ENCODE data around the gene BMP7.

BMP7 gene

DNA sequence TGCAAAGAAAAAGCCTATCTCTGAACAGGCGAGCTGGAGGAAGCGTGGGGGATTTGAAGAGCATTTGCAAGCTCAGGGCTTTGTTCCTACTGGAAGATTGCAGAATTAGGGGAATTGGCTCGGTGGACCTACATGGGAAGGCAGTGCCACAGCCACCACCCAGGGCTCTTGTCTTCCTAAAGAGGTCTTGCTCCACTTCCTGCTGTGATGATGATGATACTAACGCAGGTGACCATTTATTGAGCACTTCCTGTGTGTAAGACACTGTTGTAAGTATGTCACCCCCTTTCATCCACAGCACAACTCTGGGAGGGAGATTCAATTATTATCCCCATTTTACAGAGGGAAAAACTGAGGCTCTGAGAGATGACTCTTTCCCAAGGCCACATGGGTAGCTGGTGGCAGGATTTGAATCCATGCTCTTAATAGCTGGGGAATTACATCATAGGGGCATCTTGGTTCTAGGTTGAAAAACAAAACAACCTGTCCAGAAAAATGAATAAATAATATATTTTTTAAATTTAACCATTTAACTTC is 41.2 kb downstream of the BMP7 start:
- FAIRE-seq: no peak

DNA sequence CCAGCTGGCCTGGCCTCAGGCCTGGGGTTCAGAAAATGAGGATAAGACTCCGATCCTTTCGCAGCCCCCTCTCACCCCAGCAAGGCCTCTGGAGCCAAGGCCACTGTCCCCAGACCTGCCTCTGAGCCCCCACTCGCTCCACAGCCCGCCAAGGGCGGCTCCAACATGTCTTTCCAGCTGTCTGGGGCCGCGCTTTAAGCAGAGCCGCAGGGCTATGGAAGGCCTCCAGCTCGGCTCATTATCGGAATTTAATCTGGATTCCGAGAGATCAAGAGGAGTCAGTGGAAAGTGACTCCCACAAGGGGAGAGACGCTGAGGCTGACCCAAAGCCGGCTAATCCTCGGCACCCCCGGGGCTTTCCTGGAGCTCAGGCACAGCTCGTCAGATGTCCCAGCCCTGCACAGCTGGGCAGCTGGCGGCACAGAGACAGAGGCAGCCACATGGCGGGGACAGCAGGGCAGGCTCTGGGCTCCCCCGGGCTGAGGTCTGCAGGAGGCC is 41.8 kb downstream of the BMP7 start:
- no peak for FAIRE-seq

DNA sequence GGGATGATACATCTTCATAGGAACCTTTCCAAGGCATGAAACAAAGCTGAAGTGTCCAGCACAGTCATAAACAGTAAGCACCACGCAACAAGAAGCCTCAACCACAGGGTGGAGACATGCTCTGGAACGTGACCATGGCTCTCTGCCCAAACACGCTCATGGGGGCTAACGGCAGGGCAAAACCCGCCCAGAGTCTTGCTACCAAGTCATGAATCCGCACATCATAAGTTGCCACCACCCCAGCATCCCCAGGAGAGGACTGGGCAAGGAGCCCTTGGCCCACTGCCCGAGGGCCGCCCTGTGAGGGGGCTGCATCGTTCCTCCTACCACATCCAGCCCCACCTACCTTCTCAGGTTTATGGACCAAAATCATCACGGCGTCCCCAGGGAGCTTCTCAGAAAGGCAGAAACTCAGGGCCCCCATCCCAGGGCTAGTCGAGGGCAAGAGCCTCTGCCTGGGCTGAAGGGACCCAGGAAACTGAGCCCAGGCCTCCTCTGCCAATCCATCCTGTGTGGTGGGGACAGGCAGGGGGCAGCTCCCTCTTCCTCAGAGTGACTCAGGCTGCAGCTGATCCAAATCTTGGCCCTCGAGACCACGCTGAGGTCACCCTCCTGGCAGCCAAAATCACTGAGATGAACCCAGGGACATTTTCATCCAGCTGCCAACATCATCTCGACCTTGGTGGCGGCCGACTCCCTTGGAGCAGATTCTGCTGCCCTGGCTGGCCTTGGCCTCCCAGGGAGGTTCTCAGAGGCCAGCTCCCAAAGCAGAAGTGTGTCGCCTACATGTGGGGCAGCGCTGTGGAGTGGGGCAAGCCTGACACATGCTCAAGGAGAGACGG is 42.6 kb downstream of the BMP7 start:
- FAIRE-seq: no peak

DNA sequence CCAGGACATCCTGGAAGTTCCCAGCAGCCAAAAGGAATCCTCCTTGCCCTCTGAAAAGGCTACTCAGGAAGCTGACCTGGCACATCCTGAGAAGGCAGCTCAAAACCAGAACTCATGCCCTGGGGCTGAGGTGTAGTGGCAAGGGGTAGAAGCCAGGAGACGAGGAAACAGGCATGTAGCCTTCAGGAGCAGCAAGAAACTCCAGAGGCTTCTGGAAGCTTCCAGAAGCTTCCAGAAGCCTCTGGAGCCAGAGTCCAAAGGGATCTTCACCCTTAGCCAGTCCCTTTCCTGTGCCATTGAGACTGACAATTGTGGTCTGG is 43.9 kb downstream of the BMP7 start:
- no peak for FAIRE-seq

DNA sequence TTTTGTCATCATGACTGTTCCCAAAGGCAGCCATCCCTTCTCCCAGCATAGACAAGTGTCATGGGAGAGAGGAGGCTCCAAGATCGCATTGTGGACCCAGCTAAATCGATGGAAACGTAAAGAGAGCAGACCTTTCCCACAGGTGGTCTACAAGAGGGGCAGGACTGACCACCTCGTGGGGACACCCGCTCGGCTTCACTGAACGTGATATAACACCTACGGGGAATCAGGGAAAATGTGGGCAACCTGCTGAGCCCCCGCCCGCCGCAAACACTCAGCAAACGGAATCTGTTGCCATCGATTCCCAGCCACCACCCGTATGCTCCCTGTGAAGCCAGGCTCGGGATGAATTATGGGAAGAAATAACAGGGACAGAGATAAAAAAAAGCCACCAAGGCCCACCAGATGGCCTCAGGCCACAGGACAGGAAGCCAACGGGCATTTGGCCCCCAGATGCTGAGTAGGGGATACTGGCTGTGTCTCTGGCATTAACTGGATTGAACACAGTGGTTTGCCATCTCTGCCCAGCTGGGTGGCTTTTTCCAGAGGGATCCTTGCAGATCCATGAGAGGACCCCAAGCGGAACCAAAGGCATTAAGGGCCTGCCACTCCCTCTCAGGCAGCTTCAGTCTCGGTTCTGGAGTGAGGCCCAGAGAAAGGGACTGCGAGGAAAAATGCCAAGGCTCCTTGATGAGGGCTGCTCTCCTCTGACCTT is 44.4 kb downstream of the BMP7 start:
- FAIRE-seq: no peak

DNA sequence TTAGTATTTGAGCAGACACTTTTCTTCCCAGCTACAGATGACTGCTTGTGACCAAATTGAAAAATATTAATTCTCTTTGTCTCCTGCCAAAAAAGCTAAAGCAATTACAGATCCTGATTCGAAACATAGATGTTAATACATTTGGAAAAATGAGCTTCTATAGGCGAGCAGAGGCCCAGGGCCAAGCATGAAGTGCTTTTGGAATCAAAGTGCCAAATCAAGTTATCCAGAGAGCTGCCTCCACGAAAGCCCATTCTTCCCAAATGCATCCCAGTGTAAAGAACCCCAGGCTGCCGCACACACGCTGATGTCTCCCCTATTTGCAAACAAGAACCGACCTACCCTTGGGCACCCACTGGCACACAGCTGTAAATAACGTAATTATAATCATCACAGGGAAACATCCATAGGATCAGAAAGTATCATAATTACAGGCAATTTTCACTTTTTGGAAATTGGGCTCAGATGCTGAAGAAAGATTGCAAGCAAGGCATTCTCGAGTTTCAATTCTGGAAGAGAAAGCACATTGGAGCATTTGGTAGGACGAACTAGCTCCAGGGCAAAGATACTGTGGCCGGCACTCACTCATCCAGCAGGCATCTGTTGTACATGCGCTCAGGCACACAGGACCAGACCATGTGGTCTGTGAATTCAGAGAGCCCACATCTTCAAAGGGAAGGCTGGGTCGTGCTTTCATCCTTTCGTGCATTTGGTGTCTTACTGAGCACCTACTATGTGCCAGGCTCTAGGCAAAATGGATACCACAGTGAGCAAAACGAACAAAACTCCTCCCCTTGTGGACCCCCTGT is 45.9 kb downstream of the BMP7 start:
- FAIRE-seq: no peak

DNA sequence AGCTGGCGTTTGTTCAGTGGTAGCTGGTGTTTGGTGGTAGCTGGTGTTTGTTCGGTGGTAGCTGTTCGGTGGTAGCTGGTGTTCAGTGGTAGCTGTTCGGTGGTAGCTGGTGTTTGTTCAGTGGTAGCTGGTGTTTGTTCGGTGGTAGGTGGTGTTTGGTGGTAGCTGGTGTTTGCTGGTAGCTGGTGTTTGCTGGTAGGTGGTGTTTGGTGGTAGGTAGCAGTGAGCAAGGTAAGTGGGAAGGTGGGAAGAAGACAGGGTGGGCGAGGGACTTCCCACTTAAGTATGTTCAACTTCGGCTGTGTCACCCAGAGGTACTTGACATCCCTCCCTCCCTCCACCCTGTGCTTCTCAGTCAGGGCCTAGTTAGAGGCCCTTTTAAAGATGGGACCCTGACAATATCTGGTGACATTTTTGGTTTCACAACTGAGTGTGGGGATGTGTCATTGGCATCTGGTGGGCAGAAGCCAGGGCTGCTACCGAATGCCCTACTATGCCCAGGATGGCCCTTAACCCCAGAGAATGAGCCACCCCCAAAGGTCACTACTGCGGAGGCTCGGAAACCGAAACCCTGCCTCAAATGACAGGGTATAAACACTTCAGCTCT is 47.3 kb downstream of the BMP7 start:
- FAIRE-seq: no peak

DNA sequence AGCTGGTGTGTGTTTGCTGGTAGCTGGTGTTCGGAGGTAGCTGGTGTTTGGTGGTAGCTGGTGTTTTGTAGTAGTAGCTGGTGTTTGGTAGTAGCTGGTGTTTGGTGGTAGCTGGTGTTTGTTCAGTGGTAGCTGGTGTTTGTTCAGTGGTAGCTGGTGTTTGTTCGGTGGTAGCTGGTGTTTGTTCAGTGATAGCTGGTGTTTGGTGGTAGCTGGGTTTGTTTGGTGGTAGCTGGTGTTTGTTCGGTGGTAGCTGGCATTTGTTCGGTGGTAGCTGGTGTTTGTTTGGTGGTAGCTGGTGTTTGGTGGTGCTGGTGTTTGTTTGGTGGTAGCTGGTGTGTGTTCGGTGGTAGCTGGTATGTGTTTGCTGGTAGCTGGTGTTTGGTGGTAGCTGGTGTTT is 48.0 kb downstream of the BMP7 start:
- FAIRE-seq: no peak

DNA sequence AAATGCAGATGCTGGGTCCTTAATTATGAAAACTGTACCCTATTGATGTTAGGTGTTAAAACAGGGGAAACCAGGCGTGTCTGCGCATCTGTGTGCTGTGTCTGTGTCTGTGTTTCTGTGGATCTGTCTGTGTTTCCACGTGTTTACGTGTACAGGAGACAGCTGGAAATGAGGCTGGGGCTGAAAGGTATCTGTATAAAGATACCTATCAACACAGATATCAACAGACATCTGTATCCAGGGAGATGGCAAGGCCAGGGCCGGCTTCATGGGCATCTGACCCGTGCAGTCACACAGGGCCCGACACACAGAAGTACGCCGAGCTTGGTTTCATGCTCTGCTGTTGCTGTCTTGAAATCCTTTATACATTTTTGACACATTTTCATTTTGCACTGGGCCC is 48.6 kb downstream of the BMP7 start:
- no peak for FAIRE-seq

DNA sequence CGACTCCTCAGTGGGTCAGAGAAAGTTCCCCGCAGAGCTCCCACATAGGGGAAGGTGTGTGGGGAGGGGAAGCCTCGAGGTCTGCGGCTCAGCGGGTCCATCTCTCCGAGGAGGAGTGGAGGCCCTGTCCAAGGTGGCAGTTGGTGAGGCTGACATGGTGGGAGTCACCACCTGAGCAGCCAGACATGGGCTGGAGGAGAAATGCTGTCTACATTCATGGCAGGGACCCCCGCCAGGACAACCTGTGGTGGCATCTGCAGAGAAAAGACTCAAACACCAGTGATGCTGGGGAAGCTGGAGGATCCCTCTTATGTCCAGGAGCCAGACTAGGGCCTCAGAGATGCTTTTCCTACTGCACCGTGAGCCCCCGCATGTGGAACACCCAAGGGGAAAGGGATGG is 49.8 kb downstream of the BMP7 start:
- FAIRE-seq: no peak

DNA sequence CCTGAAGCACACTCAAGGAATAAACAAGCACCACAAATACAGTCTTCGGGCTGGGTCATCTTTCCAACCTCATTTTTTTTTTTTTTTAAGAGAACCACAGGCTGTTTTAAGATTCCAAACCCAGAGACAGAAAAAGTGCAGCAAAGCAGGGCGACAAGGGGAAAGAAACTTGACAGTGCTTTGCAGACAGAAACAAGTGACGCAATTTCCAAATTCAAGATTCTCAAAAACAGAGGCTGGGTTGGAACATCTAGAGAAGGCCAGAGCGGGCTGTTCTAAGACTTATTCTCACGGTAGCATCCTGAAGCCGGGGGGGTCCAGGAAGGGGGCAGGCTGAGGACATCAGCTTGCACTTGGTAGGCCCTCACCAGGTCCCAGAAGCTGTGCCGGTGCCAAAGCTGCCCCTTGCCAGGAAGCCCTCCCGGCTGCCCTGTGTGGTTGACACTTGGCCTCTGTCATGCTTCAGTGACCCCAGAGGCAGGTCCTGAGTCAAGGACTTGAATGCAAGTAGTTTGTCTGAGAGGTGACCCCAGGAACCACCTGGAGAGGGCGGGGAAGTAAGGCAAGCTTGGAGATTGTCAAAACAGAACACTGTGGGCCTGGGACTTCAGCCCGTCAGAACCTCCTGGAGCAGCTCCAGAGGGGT is 50.5 kb downstream of the BMP7 start:
- no peak for FAIRE-seq

DNA sequence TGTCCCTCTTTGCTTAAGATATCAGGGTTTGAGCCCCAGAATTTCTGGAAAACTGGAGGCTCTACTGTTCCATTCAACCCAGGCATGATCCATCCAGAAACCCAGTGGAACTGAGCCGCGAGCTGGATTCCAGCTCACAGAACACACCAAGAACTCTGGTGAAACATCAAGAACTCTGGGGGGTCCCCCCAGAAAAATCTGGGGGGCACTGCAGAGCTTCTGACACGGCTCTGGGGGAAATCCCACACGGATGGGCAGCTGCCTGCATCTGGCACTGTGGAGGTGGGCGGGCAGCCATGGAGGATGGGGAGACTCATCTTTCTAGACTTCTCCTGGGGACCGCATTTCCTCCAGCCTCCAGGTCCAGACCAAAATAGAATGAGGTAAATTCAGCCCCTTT is 51.0 kb downstream of the BMP7 start:
- FAIRE-seq: no peak

DNA sequence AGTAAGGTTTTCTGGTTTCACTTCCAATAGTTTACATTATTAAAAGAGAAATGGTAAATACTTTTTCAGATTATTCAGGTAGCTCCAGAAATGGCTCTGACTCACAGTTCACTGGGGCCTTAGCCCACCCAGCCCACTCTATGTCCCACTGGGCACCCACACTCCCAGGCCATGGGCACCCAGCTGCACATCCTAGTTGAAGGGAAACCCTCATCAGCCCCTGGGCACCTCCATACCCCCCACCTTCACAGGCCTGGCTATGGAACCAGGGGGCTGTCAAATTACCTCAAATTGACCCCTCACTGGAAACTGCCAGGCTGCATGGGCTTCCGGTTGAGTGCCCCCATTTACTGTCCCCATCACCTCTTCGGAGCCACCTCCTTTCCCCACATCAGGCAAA is 51.5 kb downstream of the BMP7 start:
- no peak for FAIRE-seq

DNA sequence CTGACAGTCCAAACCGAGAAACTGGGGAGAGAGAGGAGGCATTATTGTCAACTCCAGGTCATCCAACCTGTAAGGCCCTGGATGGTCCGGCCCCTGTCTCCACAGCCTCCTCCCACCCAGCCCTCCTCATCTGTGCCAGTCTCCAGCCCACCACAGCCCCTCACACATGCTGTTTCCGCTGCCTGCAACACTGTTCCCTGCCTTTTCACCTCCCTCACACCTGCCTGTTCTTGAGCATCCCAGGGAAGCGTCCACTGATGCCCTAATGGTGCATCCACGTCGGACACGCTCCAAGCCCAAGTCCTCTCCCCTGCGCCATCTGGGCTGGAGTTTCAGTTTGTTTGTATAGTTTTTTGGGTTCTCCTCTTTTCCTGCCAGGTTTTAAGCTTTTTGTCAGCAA is 52.0 kb downstream of the BMP7 start:
- FAIRE-seq: no peak

DNA sequence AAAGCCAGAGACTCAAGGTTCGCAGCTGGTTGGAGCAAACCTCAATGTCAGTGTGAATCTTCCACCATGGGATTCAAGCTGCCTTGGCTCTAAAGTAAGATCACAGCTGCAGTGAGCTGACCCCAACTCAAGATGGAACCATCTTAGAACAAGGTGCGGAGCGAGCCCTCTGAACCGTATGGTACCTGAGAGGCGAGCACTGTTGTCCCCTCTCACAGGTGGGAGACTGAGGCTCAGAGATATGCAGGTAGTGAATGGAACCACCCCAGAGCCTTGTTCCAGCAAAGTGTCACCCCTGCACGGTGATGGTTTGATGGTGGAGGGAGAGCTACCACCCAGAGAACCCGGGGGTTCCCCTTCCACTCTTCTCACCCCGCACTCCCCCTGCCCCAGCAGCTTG is 52.5 kb downstream of the BMP7 start:
- FAIRE-seq: no peak

DNA sequence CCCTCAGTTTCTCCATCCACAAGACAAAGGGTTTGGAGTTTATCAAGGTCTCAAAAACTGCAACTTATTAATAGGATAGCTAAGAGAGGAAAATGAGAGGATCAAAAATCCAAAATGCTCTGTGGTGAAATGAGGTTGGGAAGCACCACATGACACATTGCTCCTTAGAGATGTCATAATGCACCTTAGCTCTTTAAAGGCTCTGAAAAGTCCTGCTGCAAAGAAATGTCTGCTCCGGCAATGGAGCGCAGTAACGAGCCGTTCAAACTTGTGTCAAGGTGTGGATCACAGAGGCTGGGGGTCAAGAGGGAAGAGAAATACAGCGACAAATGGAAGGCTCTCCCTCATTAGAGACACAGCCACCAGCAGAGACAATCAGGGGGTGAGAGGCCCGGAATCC is 53.1 kb downstream of the BMP7 start:
- FAIRE-seq: no peak

DNA sequence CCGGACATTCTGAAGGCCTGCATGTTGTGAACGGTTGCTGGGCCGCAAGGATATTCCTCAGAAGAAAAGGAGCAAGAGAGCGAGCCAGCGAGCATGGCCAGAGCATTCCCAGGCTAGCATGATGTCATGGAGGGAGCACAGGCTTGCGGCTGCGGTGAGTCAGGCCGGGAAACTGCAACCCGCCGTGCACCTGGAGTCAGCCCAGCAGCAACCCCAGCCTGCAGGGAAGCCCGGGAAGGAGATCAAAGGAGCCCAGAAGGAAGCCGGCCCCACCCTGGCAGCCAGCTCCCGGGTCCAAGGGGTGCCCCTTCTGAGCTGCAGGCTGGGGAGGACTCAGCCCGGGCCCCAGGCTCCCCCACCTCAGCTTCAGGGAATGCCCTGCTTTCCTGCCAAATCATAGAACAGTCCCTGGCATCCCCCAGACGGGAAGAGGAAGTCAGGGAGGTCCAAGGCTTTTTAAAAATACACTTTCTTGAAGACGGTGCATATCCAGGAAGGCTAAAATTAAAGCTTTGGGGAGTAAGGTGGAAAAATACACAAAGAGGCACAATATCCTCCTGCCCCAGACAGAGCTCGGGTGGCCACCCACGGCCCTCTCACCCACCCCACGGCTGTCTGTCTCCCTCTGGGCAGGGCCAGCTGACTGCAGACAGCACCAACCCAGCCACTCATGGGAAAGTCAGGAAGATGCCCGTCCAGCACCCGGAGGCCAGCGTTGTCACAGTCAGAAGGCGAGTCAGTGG is 53.7 kb downstream of the BMP7 start:
- FAIRE-seq: no peak

DNA sequence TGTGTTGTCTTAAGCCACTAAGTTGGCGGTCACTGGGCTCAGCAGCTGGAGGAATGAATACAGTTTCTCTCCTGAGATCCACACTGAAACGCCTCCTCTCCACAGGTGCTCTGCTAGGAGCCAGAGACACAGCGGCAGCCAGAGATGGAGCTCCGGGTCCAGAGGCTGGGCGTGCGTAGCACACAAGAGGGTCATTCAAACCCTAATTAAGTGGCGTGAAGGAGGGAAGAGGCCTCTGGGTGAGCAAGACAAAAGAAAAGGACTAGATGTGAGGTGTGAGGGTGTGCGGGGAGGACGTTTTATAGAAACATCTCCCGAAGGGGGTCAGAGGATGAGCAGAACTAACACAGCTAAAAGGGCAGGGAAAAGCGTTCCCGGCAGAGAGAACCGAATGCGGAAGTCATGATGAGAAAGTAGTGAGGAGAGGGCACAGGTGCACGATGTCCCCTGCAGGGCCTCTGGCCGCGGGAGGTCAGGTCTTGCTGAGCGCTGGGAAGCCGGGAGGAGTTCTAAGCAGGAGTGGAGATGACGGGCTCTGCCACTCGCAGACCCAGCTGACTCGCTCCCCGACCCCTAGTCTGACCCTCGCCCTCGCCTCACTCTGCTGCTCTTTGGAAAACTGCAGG is 54.4 kb downstream of the BMP7 start:
- FAIRE-seq: no peak

DNA sequence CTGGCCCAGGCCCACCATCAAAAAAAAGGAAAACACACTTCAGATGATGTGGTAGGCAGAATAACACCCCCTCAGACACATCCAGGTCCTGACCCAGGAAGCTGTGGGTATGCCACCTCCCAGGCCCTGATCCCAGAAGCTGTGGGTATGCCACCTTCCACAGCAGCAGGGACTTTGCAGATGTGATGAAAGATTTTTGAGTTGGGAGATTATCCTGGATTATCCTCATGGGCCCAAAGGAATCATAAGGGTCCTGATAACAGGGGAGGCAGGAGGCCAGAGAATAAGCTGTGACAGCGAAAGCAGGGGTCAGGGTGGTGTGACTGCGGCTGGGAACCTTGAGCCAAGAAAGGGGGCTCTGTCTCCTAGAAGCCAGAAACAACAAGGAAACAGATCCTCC is 55.0 kb downstream of the BMP7 start:
- FAIRE-seq: no peak

DNA sequence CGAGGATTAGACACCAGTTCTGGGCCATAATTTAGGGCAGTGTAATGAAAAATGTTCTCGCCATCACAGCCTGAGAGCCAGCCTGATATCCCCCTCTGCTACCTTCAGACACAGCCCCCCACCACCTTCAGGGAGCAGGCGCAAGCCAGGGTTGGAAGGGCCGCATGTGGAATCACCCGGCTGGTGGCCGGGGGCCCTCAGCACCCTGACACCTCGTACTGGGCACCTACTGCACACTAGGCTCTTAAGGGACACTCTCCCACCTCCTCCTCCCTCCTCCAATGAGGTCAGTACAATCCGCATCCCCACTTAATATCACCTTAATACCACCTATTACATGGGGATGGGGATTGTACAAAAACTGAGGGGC is 55.5 kb downstream of the BMP7 start:
- no peak for FAIRE-seq

Data from colon (tissue), 2 donors.